Kasumi-1 (cell line): ENCODE data around the gene ABCA5.
"Not testable (repeated sequence)": the region's sequence is repeated elsewhere in the genome, so short reads cannot be mapped to it uniquely, and the experiment has no call there.

Source experiments
- DNase-seq, 2 experiments: peaks; one replicate each; lab custom pipeline; 2025; lab: John Stamatoyannopoulos, UW

The ABCA5 gene

GRCh38 chr17:69325518-69326376 lies 1.2 kb downstream of the ABCA5 start:
- no peak for DNase-seq

DNA sequence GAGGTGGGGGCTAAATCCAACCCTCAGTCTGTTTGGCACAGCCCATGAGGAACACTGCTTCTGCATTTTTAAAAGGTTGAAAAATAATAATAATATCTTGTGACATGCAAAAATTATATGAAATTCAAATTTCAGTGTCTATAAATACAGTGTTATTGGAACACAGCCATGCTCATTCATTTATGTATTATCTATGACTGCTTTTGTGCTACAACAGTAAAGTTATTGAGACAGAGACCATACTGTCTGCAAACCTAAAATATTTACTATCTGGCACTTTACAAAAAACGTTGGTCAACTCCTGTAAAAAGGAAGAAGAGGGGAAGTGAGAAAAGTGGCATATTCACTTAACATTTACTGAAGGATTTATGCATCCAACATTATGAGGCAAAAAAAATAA lies 3.1 kb downstream of the ABCA5 start:
- no peak for DNase-seq

DNA sequence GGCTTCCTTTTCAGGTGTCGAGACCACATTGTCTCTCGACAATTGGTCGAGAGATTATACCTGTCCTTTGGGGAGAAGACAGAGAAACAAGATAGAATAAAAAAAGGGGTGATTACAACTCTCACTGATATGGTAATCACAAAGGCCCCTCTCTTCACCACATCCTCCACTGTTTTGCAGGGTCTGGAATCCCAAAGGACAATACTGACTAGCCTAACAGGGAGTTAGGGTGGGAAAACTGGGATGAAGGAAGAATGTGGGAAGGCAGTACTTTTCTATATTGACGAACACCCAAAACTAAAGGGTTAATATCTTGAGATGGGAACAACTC lies 6.1 kb downstream of the ABCA5 start:
- no peak for DNase-seq

DNA sequence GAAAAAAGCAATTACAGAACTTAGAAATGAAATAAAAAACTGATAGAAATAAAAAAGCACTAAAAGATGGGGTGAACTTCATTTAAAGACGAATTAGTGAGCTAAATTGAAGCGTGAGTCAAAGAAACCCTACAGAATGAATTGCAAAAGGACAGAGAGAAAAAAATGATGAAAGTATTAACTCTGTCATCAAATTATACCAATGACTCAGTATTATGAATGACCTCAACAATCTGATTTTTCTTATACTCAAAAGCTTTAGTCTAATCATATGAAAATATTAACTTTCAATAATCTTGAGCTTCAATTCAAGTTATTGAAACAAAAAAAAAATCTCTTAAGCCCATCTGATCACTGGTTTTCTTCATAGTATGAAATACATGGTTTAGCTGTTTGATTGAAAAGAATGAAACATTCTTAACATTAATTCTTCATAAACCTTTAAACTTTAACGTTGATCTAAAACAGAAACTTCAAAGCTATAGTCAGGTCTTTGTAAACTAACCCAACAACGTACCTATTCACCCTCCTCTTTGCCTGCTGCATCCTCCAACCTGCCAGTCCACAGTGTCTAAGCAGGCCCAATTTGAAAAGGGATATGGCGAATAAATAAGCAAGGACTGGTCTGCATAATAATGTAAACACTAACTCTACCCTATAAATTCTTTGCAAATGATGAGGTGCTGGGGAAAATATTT lies 6.6 kb downstream of the ABCA5 start:
- no peak for DNase-seq

- DNase-seq = no peak
Observed at GRCh38 chr17:69317625-69318024, 9.3 kb downstream of the ABCA5 start.

DNA sequence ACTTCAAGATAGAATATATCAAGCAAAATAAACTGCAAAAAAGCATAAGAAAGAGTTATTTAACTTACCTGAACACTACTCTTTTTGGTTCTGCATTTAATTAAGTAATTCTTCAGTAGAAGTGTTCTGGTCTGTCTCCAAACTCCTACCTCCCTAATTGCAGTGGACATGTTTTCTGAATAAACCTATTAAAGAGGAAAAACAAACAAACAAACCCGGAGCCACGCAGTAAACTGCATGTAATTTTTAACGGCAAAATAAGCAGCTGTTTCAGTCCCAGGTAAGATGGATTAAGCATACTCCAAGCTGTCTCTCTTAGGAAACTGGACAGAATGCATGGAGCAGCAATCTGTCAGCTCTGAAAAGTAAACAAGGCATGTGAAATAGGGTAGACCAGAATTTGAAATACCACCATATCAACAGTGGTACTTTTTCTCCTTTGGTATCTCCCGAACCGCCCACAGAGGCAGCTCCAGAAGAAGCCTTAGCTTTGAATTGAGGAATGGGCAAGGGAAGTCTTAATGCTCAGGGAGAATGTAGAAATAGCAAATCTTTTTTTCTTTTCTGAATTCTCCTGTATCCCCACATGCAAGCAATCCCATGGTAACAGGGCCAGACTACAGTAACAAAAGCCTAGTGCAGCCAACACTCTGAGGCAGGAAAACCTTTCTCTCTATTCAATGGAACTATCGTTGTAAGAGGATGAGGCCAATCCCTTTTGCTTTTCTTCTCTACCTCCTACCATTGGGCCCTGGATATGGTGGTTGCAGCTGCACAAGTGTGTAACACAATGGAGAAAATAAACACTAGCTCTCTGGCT lies 12.5 kb downstream of the ABCA5 start:
- no peak for DNase-seq

- no peak for DNase-seq
Observed at GRCh38 chr17:69305177-69305576, 21.8 kb downstream of the ABCA5 start.

GRCh38 chr17:69302682-69303081 lies 24.3 kb downstream of the ABCA5 start:
- no peak for DNase-seq

GRCh38 chr17:69300222-69300621 lies 26.7 kb downstream of the ABCA5 start:
- DNase-seq = no peak

DNA sequence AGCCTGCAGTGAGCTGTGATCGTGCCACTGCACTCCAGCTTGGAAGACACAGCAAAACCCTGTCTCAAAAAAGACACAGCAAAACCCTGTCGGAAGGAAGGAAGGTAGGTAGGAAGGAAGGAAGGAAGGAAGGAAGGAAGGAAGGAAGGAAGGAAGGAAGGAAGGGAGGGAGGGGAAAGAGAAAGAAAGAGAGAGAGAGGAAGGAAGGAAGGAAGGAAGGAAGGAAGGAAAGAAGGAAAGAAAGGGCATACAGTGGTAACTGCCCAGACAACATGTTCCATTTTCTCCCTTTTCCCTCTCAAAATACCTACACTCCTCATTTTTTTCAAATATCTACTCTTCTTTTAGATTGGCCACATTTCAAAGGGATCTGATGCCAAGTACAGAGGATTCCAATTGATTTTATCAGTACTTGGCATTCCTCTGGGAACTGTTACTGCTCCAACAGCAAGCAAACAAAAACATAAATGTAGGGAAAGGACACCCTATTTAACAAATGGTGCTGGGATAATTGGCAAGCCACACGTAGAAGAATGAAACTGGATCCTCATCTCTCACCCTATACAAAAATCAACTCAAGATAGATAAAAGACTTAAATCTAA lies 28.7 kb downstream of the ABCA5 start:
- not testable (repeated sequence) for DNase-seq

GRCh38 chr17:69287168-69287567 lies 39.8 kb downstream of the ABCA5 start:
- DNase-seq = no peak

DNA sequence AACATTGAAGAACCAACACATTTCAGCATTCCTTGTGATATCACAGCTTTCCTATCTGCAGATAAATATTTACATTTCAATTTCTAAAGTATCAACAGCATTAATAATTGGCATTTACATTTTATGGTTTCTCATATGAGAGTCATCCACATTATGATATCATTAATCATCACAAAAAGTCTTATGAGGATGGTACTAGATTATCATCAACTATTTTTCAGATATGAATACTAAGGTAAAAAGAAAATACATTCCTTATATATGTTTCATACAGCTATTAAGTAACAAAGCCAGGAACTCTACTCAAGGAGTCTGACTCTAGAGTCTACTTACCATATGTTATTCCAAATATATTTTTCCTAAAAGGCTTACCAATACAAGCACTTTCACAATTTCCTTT lies 40.7 kb downstream of the ABCA5 start:
- no peak for DNase-seq

GRCh38 chr17:69284646-69285045 lies 42.3 kb downstream of the ABCA5 start:
- no peak for DNase-seq

DNA sequence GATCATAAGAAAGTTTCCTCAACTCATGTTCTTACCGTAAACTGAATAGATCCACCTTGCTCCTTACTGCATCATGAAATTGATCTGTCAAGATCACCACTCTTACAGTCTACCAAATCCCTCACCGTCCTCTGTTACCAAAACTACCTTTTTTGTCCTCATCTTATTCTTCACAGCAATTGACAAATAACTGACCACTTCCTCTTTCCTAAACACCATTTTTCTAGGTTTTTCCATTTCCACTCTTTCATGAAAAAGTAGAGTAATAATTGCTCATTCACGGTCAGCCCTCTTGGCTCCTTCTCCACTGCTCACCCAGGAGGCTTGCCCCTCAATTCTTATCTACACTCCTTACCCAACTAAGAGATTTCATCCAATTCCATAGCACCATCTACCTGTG lies 44.9 kb downstream of the ABCA5 start:
- no peak for DNase-seq

GRCh38 chr17:69276279-69276678 lies 50.7 kb downstream of the ABCA5 start:
- DNase-seq = not testable (repeated sequence)

DNA sequence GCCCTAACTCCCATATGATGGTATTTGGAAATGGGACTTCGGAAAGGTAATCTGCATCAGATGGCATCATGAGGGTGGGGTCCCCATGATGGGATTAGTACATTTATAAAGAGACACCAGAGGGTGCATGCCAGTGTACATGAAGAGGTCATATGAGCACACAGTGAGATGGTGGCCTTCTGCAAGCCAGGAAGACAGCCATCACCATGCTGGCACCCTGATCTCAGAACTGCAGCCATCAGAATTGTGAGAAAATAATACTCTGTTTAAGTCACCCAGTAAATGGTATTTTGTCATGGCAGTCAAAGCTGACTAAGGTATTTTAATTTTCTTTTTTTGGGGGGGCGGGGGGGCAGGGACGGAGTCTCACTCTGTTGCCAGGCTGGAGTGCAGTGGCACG lies 51.2 kb downstream of the ABCA5 start:
- DNase-seq = no peak

DNA sequence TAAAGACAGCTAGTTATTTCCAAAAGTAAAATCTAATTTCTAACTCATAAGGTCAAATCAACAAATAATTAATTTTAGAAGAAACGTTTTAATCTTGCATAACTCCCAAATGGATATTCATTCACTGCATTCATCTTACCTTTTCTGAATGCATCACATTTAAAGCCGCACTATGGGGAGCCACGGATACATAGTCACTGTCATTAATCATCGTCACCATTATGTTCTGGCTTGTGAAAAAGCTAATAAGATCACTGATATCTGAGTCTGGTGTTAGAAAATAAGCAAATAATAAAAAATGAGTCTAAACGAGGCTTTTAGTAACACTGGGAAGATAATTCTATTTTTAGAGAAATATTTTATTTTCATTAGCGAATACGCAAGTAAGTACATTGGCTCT lies 55.9 kb downstream of the ABCA5 start:
- no peak for DNase-seq

DNA sequence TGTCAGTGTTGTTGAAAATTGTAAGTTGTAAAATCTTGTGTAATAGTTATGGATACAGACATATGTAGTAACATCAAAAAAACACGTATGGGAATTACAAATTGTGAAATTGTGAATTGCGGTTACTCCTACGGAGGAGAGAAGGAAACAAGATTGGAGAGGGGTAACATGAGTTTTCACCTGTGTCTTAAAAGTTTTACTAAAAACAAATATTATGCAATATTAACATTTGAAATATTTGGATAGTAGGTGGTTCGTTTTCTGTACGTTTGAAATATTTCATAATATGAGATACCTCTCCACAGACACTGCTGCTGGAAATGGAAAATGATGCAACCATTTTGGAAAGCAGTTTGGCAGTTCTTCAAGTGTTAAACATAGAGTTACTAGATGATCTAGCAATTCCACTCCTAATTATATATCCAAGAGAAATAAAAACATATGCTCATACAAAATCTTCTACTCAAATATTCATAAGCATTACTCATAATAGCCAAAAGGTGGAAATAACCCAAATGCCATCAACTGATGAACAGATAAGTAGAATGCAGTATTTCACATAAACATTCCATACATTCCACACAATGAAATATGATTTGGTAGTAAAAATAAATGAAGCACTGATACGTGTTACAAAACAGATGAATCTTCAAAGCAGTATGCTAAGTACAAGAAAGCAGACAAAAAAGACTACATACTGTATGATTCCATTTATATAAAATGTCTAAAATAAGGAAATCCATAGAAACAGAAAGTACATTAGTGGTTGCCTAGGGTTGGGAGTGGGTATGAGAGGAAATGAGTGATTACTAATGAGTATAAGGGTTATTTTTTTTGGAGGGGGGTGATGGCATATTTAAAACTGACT lies 57.6 kb downstream of the ABCA5 start:
- no peak for DNase-seq

- DNase-seq = no peak
Observed at GRCh38 chr17:69268543-69269014, 58.4 kb downstream of the ABCA5 start.

GRCh38 chr17:69267219-69267618 lies 59.7 kb downstream of the ABCA5 start:
- no peak for DNase-seq

DNA sequence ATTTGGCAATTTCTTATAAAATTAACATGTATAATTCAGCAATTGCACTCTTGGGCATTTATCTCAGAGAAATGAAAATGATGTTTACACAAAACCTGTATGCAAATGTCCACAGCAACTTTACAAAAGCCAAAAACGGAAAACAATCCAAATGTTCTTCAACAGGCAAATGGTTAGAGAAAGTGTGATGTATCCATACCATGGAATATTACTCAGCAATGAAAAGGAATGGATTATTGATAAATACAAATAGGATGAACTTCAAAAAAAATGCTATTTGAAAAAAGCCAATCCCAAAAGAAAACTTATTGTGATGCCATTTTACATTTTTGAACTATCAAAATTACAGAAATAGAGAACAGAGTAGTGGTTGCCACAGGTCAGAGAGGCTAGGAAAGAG lies 61.1 kb downstream of the ABCA5 start:
- no peak for DNase-seq
